SK-N-SH treated with all-trans-retinoic acid at 6 μM for 48 hours (cell line): ENCODE measurements around the gene UBR3.

Experiments
- ATAC-seq: fragments of 200-7000 bp; cut with Tn5 transposase; 3 replicates; pipeline ENCODE4 v1.9.1; 2020; ENCODE audit warnings: mild to moderate bottlenecking, moderate library complexity
- ARNTL ChIP-seq: fragments of 450-650 bp; formaldehyde crosslinking; IDR thresholded peaks from 2 replicates; pipeline ENCODE4 v1.5.0; 2020; ENCODE audit warnings: low read depth, mild to moderate bottlenecking, moderate library complexity, borderline replicate concordance
- BACH2 ChIP-seq: fragments of 250-450 bp; sonication (Bioruptor Pico); IDR thresholded peaks from 2 replicates; pipeline ENCODE4 v1.9.0; 2021; ENCODE audit warnings: mild to moderate bottlenecking, borderline replicate concordance
- CSDC2 ChIP-seq: fragments of 250-450 bp; sonication (Bioruptor Pico); IDR thresholded peaks from 2 replicates; pipeline ENCODE4 v1.5.0; 2020; ENCODE audit warnings: mild to moderate bottlenecking, moderate library complexity
- CSRNP3 ChIP-seq: fragments of 250-450 bp; sonication (Bioruptor Pico); IDR thresholded peaks from 2 replicates; pipeline ENCODE4 v1.5.1; 2021; ENCODE audit warnings: mild to moderate bottlenecking, moderate library complexity
- ESRRG ChIP-seq: fragments of 250-450 bp; sonication (Bioruptor Pico); IDR thresholded peaks from 2 replicates; pipeline ENCODE4 v1.6.1; 2021; ENCODE audit warnings: mild to moderate bottlenecking
- GLIS3 ChIP-seq: fragments of 250-450 bp; sonication (Bioruptor Pico); IDR thresholded peaks from 2 replicates; pipeline ENCODE4 v1.5.0; 2020; ENCODE audit warnings: mild to moderate bottlenecking, moderate library complexity
- ISL1 ChIP-seq: fragments of 250-450 bp; sonication (Bioruptor Pico); IDR thresholded peaks from 2 replicates; pipeline ENCODE4 v2.1.2; 2022; ENCODE audit warnings: mild to moderate bottlenecking, moderate library complexity
- OSR1 ChIP-seq: fragments of 250-450 bp; sonication (Bioruptor Pico); IDR thresholded peaks from 2 replicates; pipeline ENCODE4 v1.8.0; 2022; ENCODE audit warnings: moderate library complexity, mild to moderate bottlenecking, inconsistent platforms
- PPARA ChIP-seq: fragments of 250-450 bp; sonication (Bioruptor Pico); IDR thresholded peaks from 2 replicates; pipeline ENCODE4 v1.5.0; 2020; ENCODE audit warnings: mild to moderate bottlenecking, borderline replicate concordance
- SNAI2 ChIP-seq: fragments of 250-450 bp; sonication (Bioruptor Pico); IDR thresholded peaks from 2 replicates; pipeline ENCODE4 v1.5.0; 2020; ENCODE audit warnings: mild to moderate bottlenecking, moderate library complexity
- TCF4 ChIP-seq: fragments of 250-450 bp; sonication (Bioruptor Pico); IDR thresholded peaks from 2 replicates; pipeline ENCODE4 v1.8.0; 2021; ENCODE audit warnings: mild to moderate bottlenecking, moderate library complexity, borderline replicate concordance
- TOX ChIP-seq: fragments of 250-450 bp; sonication (Bioruptor Pico); IDR thresholded peaks from 2 replicates; pipeline ENCODE4 v1.8.0; 2021; ENCODE audit warnings: mild to moderate bottlenecking, moderate library complexity, borderline replicate concordance
- TSHZ2 ChIP-seq: fragments of 250-450 bp; sonication (Bioruptor Pico); IDR thresholded peaks from 2 replicates; pipeline ENCODE4 v1.5.0; 2020; ENCODE audit warnings: mild to moderate bottlenecking, moderate library complexity
- ZC3H10 ChIP-seq: fragments of 250-450 bp; sonication (Bioruptor Pico); IDR thresholded peaks from 2 replicates; pipeline ENCODE4 v1.5.1; 2021; ENCODE audit warnings: mild to moderate bottlenecking, moderate library complexity
- ZFP3 ChIP-seq: fragments of 250-450 bp; sonication (Bioruptor Pico); IDR thresholded peaks from 2 replicates; pipeline ENCODE4 v1.5.0; 2020; ENCODE audit warnings: mild to moderate bottlenecking, moderate library complexity
- ZFP30 ChIP-seq: fragments of 450-650 bp; formaldehyde crosslinking; IDR thresholded peaks from 2 replicates; pipeline ENCODE4 v1.5.0; 2022; ENCODE audit warnings: mild to moderate bottlenecking, moderate library complexity
- ZNF565 ChIP-seq: fragments of 450-650 bp; formaldehyde crosslinking; conservative IDR thresholded peaks from 2 replicates; pipeline ENCODE4 v1.5.0; 2020; ENCODE audit warnings: low read depth, mild to moderate bottlenecking, moderate library complexity
- ZNF8 ChIP-seq: fragments of 450-650 bp; formaldehyde crosslinking; IDR thresholded peaks from 2 replicates; pipeline ENCODE4 v1.5.0; 2020; ENCODE audit warnings: mild to moderate bottlenecking, moderate library complexity
- TF ChIP-seq, protein P1 (sequence below): fragments of 250-450 bp; sonication (Bioruptor Pico); IDR thresholded peaks from 2 replicates; pipeline ENCODE4 v1.8.0; 2020; ENCODE audit warnings: mild to moderate bottlenecking, moderate library complexity, borderline replicate concordance
- TF ChIP-seq, protein P2 (sequence below): fragments of 250-450 bp; sonication (Bioruptor Pico); IDR thresholded peaks from 2 replicates; pipeline ENCODE4 v1.5.1; 2020; ENCODE audit warnings: low read depth, mild to moderate bottlenecking, moderate library complexity
- TF ChIP-seq, protein P3 (sequence below): fragments of 250-450 bp; sonication (Bioruptor Pico); IDR thresholded peaks from 2 replicates; pipeline ENCODE4 v1.8.0; 2021; ENCODE audit warnings: low read depth, mild to moderate bottlenecking, moderate library complexity, borderline replicate concordance

The UBR3 gene

DNA sequence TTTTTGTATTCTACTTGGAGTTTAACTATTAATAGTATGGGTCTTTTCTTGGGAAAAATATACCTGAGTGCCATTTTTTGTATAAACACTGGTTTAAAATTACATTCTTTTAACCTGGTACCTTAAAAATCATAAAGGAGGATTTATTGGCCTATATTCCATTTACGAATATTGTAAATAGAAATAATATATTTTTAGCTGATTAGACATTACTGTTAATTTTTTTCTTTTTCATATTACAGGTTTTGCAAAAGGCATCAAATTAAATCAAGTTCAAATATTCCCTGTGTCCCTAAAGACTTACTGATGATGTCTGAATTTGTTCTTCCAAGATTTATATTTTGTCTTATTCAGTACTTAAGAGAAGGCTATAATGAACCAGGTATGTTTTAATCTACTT, 44.7 kb downstream of the UBR3 start:
- no peak for ATAC-seq
- TF ChIP-seq ZFP3 (CRISPR knock-in tag) (no peak), BACH2 (CRISPR knock-in tag) (no peak), ZC3H10 (CRISPR knock-in tag) (no peak), SNAI2 (CRISPR knock-in tag) (no peak), CSDC2 (CRISPR knock-in tag) (no peak), TSHZ2 (CRISPR knock-in tag) (no peak), OSR1 (no peak), ESRRG (no peak), TOX (CRISPR knock-in tag) (no peak), ZNF8 (no peak), GLIS3 (no peak), ZFP30 (CRISPR knock-in tag) (no peak), ZNF565 (CRISPR knock-in tag) (no peak)
- TF ChIP-seq, protein P1, sequence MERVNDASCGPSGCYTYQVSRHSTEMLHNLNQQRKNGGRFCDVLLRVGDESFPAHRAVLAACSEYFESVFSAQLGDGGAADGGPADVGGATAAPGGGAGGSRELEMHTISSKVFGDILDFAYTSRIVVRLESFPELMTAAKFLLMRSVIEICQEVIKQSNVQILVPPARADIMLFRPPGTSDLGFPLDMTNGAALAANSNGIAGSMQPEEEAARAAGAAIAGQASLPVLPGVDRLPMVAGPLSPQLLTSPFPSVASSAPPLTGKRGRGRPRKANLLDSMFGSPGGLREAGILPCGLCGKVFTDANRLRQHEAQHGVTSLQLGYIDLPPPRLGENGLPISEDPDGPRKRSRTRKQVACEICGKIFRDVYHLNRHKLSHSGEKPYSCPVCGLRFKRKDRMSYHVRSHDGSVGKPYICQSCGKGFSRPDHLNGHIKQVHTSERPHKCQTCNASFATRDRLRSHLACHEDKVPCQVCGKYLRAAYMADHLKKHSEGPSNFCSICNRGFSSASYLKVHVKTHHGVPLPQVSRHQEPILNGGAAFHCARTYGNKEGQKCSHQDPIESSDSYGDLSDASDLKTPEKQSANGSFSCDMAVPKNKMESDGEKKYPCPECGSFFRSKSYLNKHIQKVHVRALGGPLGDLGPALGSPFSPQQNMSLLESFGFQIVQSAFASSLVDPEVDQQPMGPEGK, result no peak
- TF ChIP-seq, protein P2, sequence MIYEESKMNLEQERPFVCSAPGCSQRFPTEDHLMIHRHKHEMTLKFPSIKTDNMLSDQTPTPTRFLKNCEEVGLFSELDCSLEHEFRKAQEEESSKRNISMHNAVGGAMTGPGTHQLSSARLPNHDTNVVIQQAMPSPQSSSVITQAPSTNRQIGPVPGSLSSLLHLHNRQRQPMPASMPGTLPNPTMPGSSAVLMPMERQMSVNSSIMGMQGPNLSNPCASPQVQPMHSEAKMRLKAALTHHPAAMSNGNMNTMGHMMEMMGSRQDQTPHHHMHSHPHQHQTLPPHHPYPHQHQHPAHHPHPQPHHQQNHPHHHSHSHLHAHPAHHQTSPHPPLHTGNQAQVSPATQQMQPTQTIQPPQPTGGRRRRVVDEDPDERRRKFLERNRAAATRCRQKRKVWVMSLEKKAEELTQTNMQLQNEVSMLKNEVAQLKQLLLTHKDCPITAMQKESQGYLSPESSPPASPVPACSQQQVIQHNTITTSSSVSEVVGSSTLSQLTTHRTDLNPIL (CRISPR knock-in tag), result no peak

- TF ChIP-seq PPARA, result no peak
- no peak for TF ChIP-seq TCF4 (CRISPR knock-in tag)
- no peak for TF ChIP-seq CSRNP3 (CRISPR knock-in tag)
- TF ChIP-seq ZFP3 (CRISPR knock-in tag), result no peak
- no peak for TF ChIP-seq TSHZ2 (CRISPR knock-in tag)
- TF ChIP-seq GLIS3, result no peak
- TF ChIP-seq TOX (CRISPR knock-in tag), result no peak
- TF ChIP-seq ZFP30 (CRISPR knock-in tag), result no peak
- TF ChIP-seq, protein P3, sequence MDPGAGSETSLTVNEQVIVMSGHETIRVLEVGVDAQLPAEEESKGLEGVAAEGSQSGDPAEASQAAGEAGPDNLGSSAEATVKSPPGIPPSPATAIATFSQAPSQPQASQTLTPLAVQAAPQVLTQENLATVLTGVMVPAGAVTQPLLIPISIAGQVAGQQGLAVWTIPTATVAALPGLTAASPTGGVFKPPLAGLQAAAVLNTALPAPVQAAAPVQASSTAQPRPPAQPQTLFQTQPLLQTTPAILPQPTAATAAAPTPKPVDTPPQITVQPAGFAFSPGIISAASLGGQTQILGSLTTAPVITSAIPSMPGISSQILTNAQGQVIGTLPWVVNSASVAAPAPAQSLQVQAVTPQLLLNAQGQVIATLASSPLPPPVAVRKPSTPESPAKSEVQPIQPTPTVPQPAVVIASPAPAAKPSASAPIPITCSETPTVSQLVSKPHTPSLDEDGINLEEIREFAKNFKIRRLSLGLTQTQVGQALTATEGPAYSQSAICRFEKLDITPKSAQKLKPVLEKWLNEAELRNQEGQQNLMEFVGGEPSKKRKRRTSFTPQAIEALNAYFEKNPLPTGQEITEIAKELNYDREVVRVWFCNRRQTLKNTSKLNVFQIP (CRISPR knock-in tag), result no peak
- TF ChIP-seq SNAI2 (CRISPR knock-in tag), result no peak
- no peak for TF ChIP-seq OSR1
- no peak for TF ChIP-seq ARNTL (CRISPR knock-in tag)
- TF ChIP-seq, protein P1, result no peak
- TF ChIP-seq ZNF565 (CRISPR knock-in tag), result no peak
- no peak for TF ChIP-seq ZNF8
- no peak for TF ChIP-seq ESRRG
- no peak for TF ChIP-seq ISL1 (CRISPR knock-in tag)
- no peak for TF ChIP-seq CSDC2 (CRISPR knock-in tag)
Observed at GRCh38 chr2:169877398-169877797, 50.1 kb downstream of the UBR3 start.

More at GRCh38 chr2:169877398-169877797, 50.1 kb downstream of the UBR3 start:
- peak; percentile 70; the same call in 2 of the 3 replicates for ATAC-seq
